Nasal cavity respiratory epithelium epithelial cell of viscerocranial mucosa (primary cell): ENCODE results near the gene HPF1. TPM values are rescaled to one million over a fixed set of nuclear protein-coding genes. Genes with fewer than 3 reads are reported as not detected.

Source experiments
- total RNA-seq: library from RNA; depleted of rRNA; stranded (reverse); fragments of >200 nt; gene quantifications from 2 replicates; pipeline ENCODE4 v1.2.3, GENCODE V29; 2014

Gene HPF1
- total RNA-seq = 8.9 and 13.0 TPM in 2 replicates

GRCh38 chr4:169757575-169758184 lies at the start of gene HPF1:
TSS of gene HPF1 (minus strand) at chr4:169757944. CDS start at chr4:169757877, 67 bp downstream.

Other genes starting within 250 kb of the HPF1 start
- gene NEK1, start 145.4 kb downstream of the HPF1 start, total RNA-seq = 10.6 and 18.5 TPM in 2 replicates
- gene CLCN3, start 137.4 kb downstream of the HPF1 start, total RNA-seq = 93.7 and 99.1 TPM in 2 replicates